Progenitor cell of endocrine pancreas (in vitro differentiated cells): ENCODE data around the gene TMEM132A. TPM values are rescaled to one million over a fixed set of nuclear protein-coding genes. Genes with fewer than 3 reads are reported as not detected.
A peak's percentile ranks its signal among the peaks of the same experiment; 100 is the strongest.

Experiments
- DNase-seq: peaks from one replicate; pipeline ENCODE4 v3.0.0; 2021; ENCODE audit warnings: low spot score; ENCODE audit not compliant: unreplicated experiment
- H3K27ac Mint-ChIP-seq: 2 replicates; pipeline ENCODE4 v1.8.0; 2021; ENCODE audit warnings: mild to moderate bottlenecking, moderate library complexity, mixed read lengths
- H3K27me3 Mint-ChIP-seq: 2 replicates; pipeline ENCODE4 v1.8.0; 2021; ENCODE audit warnings: mixed read lengths
- H3K36me3 Mint-ChIP-seq: 2 replicates; pipeline ENCODE4 v1.8.0; 2022; ENCODE audit warnings: mixed read lengths; ENCODE audit not compliant: insufficient read depth
- H3K4me1 Mint-ChIP-seq: 2 replicates; pipeline ENCODE4 v1.8.0; 2021; ENCODE audit warnings: low read depth, mixed read lengths
- H3K4me3 Mint-ChIP-seq: 2 replicates; pipeline ENCODE4 v1.8.0; 2021; ENCODE audit warnings: low read depth, mild to moderate bottlenecking, moderate library complexity, mixed read lengths
- H3K9me3 Mint-ChIP-seq: 2 replicates; pipeline ENCODE4 v1.8.0; 2021; ENCODE audit warnings: low read depth, mixed read lengths
- CTCF ChIP-seq: fragments of 200-600 bp; sonication (generic); IDR thresholded peaks from one replicate; pipeline ENCODE4 v1.5.0; 2021; ENCODE audit warnings: antibody characterized with exemption, mild to moderate bottlenecking; ENCODE audit not compliant: unreplicated experiment
- total RNA-seq: library from RNA; stranded (reverse); gene quantifications from 2 replicates; pipeline ENCODE4 v1.2.1, GENCODE V29; 2021

The TMEM132A gene
- total RNA-seq, 1 donor from 2014 or later = 292 TPM

- H3K4me3 Mint-ChIP-seq = no peak overlapping the region
- DNase-seq = no peak
- peaks cover 10% of the 10 kb centered on the region for H3K36me3 Mint-ChIP-seq
- H3K27me3 Mint-ChIP-seq = no peaks in the 10 kb centered on the region
- no peaks in the 10 kb centered on the region for H3K9me3 Mint-ChIP-seq
- peaks cover 14% of the 10 kb centered on the region for H3K4me1 Mint-ChIP-seq
- no peak overlapping the region for H3K27ac Mint-ChIP-seq
- TF ChIP-seq CTCF = no peak
Measured at GRCh38 chr11:60919956-60920355, 4.3 kb upstream of the TMEM132A start.

GRCh38 chr11:60921259-60921658, 3.0 kb upstream of the TMEM132A start:
- Mint-ChIP-seq H3K4me3 (no peak overlapping the region), H3K4me1 (peaks cover 14% of the 10 kb centered on the region), H3K27me3 (no peaks in the 10 kb centered on the region), H3K36me3 (peaks cover 10% of the 10 kb centered on the region), H3K9me3 (no peaks in the 10 kb centered on the region), H3K27ac (no peak overlapping the region)
- no peak for DNase-seq
- no peak for TF ChIP-seq CTCF

- Mint-ChIP-seq H3K27ac (no peak overlapping the region), H3K4me1 (peaks cover 14% of the 10 kb centered on the region), H3K4me3 (no peak overlapping the region), H3K27me3 (no peaks in the 10 kb centered on the region), H3K9me3 (no peaks in the 10 kb centered on the region), H3K36me3 (peaks cover 13% of the 10 kb centered on the region)
- TF ChIP-seq CTCF = no peak
- DNase-seq = no peak
Measured at GRCh38 chr11:60921777-60922335, 2.4 kb upstream of the TMEM132A start.

- Mint-ChIP-seq H3K27ac (no peak overlapping the region), H3K4me1 (peaks cover 13% of the 10 kb centered on the region), H3K27me3 (no peaks in the 10 kb centered on the region), H3K36me3 (peaks cover 13% of the 10 kb centered on the region), H3K4me3 (no peak overlapping the region), H3K9me3 (no peaks in the 10 kb centered on the region)
- no peak for TF ChIP-seq CTCF
- no peak for DNase-seq
Measured at GRCh38 chr11:60922906-60923305, 1.4 kb upstream of the TMEM132A start.

- Mint-ChIP-seq H3K4me1 (peaks cover 13% of the 10 kb centered on the region), H3K27me3 (no peaks in the 10 kb centered on the region), H3K9me3 (no peaks in the 10 kb centered on the region), H3K36me3 (peaks cover 13% of the 10 kb centered on the region), H3K27ac (no peak overlapping the region), H3K4me3 (peak overlapping the region; percentile 46)
- no peak for DNase-seq
- no peak for TF ChIP-seq CTCF
Measured at GRCh38 chr11:60923326-60923725, 934 bp upstream of the TMEM132A start.
